Measurements from ENCODE around the gene NECAB2. TPM values are rescaled to one million over a fixed set of nuclear protein-coding genes. Genes with fewer than 3 reads are reported as not detected.

The NECAB2 gene
- total RNA-seq, 1 donor from 2014 or later, result 0.32 TPM

- no peaks in the 10 kb centered on the region for H3K36me3 ChIP-seq (ENCODE audit: insufficient read depth, low read length)
- no peak overlapping the region for H3K27ac Mint-ChIP-seq (ENCODE audit: unreplicated experiment)
- H4K20me1 ChIP-seq (ENCODE audit: insufficient read depth, low read length), result no peaks in the 10 kb centered on the region
- no peak for DNase-seq (ENCODE audit: low read depth)
- H2AFZ ChIP-seq (ENCODE audit: low read depth, low read length), result no peak overlapping the region
- H3K27me3 ChIP-seq (ENCODE audit: insufficient read depth, low read length), result peaks cover 3% of the 10 kb centered on the region
- H3K9me3 Mint-ChIP-seq (ENCODE audit: unreplicated experiment), result peaks cover 1% of the 10 kb centered on the region
- peaks cover 8% of the 10 kb centered on the region for H3K36me3 Mint-ChIP-seq (ENCODE audit: low read depth, unreplicated experiment)
- peaks cover 8% of the 10 kb centered on the region for H3K4me1 Mint-ChIP-seq (ENCODE audit: low read depth, unreplicated experiment)
- peaks cover 12% of the 10 kb centered on the region for H3K27me3 Mint-ChIP-seq (ENCODE audit: low read depth, unreplicated experiment)
- H3K27ac ChIP-seq (ENCODE audit: low read depth, low read length), result no peak overlapping the region
- H3K9me3 ChIP-seq (ENCODE audit: insufficient read depth, low read depth, low read length), result no peaks in the 10 kb centered on the region
- TF ChIP-seq CTCF (IDR thresholded peaks at IDR 0.05; ENCODE audit: insufficient read depth, low read depth, low read length), result no peak
- no peak for TF ChIP-seq EZH2 (IDR thresholded peaks at IDR 0.05; ENCODE audit: insufficient read depth, low read length)
- no peak for FAIRE-seq
- no peak overlapping the region for H3K9ac ChIP-seq (ENCODE audit: low read length)
- no peak overlapping the region for H3K4me3 ChIP-seq (ENCODE audit: insufficient read depth, low read depth, low read length)
- no peak overlapping the region for H3K4me3 Mint-ChIP-seq (ENCODE audit: unreplicated experiment)
- no peak overlapping the region for H3K4me2 ChIP-seq (ENCODE audit: low read length)
- no peaks in the 10 kb centered on the region for H3K79me2 ChIP-seq (ENCODE audit: insufficient read depth, low read length)
- H3K4me1 ChIP-seq (ENCODE audit: insufficient read depth, low read length), result no peaks in the 10 kb centered on the region
Observed at GRCh38 chr16:83942074-83942473, 26.0 kb upstream of the NECAB2 start.

GRCh38 chr16:83942815-83943515 lies 25.1 kb upstream of the NECAB2 start:
- no peaks in the 10 kb centered on the region for H3K36me3 ChIP-seq (ENCODE audit: insufficient read depth, low read length)
- no peaks in the 10 kb centered on the region for H4K20me1 ChIP-seq (ENCODE audit: insufficient read depth, low read length)
- Mint-ChIP-seq H3K36me3 (ENCODE audit: low read depth, unreplicated experiment) (peaks cover 5% of the 10 kb centered on the region), H3K9me3 (ENCODE audit: unreplicated experiment) (no peaks in the 10 kb centered on the region), H3K27ac (ENCODE audit: unreplicated experiment) (no peak overlapping the region), H3K27me3 (ENCODE audit: low read depth, unreplicated experiment) (peaks cover 12% of the 10 kb centered on the region), H3K4me1 (ENCODE audit: low read depth, unreplicated experiment) (peaks cover 8% of the 10 kb centered on the region), H3K4me3 (ENCODE audit: unreplicated experiment) (no peak overlapping the region)
- H3K4me2 ChIP-seq (ENCODE audit: low read length), result no peak overlapping the region
- FAIRE-seq (no peak), DNase-seq (ENCODE audit: low read depth) (no peak)
- H3K4me1 ChIP-seq (ENCODE audit: insufficient read depth, low read length), result no peaks in the 10 kb centered on the region
- no peak overlapping the region for H3K27ac ChIP-seq (ENCODE audit: low read depth, low read length)
- no peak overlapping the region for H3K9ac ChIP-seq (ENCODE audit: low read length)
- no peak overlapping the region for H3K4me3 ChIP-seq (ENCODE audit: insufficient read depth, low read depth, low read length)
- no peak for TF ChIP-seq EZH2 (IDR thresholded peaks at IDR 0.05; ENCODE audit: insufficient read depth, low read length)
- no peak for TF ChIP-seq CTCF (IDR thresholded peaks at IDR 0.05; ENCODE audit: insufficient read depth, low read depth, low read length)
- H2AFZ ChIP-seq (ENCODE audit: low read depth, low read length), result no peak overlapping the region
- no peaks in the 10 kb centered on the region for H3K9me3 ChIP-seq (ENCODE audit: insufficient read depth, low read depth, low read length)
- H3K27me3 ChIP-seq (ENCODE audit: insufficient read depth, low read length), result peaks cover 3% of the 10 kb centered on the region
- no peaks in the 10 kb centered on the region for H3K79me2 ChIP-seq (ENCODE audit: insufficient read depth, low read length)

GRCh38 chr16:83943516-83944050 lies 24.5 kb upstream of the NECAB2 start:
- FAIRE-seq (no peak), DNase-seq (ENCODE audit: low read depth) (no peak)
- Histone ChIP-seq H3K4me1 (ENCODE audit: insufficient read depth, low read length) (no peaks in the 10 kb centered on the region), H2AFZ (ENCODE audit: low read depth, low read length) (no peak overlapping the region), H3K4me2 (ENCODE audit: low read length) (no peak overlapping the region), H3K9ac (ENCODE audit: low read length) (no peak overlapping the region), H4K20me1 (ENCODE audit: insufficient read depth, low read length) (no peaks in the 10 kb centered on the region), H3K9me3 (ENCODE audit: insufficient read depth, low read depth, low read length) (no peaks in the 10 kb centered on the region), H3K27ac (ENCODE audit: low read depth, low read length) (no peak overlapping the region), H3K79me2 (ENCODE audit: insufficient read depth, low read length) (no peaks in the 10 kb centered on the region), H3K4me3 (ENCODE audit: insufficient read depth, low read depth, low read length) (no peak overlapping the region), H3K36me3 (ENCODE audit: insufficient read depth, low read length) (no peaks in the 10 kb centered on the region), H3K27me3 (ENCODE audit: insufficient read depth, low read length) (peaks cover 3% of the 10 kb centered on the region)
- Mint-ChIP-seq H3K27me3 (ENCODE audit: low read depth, unreplicated experiment) (peaks cover 12% of the 10 kb centered on the region), H3K36me3 (ENCODE audit: low read depth, unreplicated experiment) (peaks cover 4% of the 10 kb centered on the region), H3K4me3 (ENCODE audit: unreplicated experiment) (no peak overlapping the region), H3K27ac (ENCODE audit: unreplicated experiment) (no peak overlapping the region), H3K9me3 (ENCODE audit: unreplicated experiment) (no peaks in the 10 kb centered on the region), H3K4me1 (ENCODE audit: low read depth, unreplicated experiment) (peaks cover 8% of the 10 kb centered on the region)
- no peak for TF ChIP-seq CTCF (IDR thresholded peaks at IDR 0.05; ENCODE audit: insufficient read depth, low read depth, low read length)
- TF ChIP-seq EZH2 (IDR thresholded peaks at IDR 0.05; ENCODE audit: insufficient read depth, low read length), result no peak
